IPS-11a (cell line): Measurements from ENCODE around the gene TSPAN32.
"Not testable (repeated sequence)": the region's sequence is repeated elsewhere in the genome, so short reads cannot be mapped to it uniquely, and the experiment has no call there.

Experiments used
- H3K4me3 ChIP-seq: one replicate; pipeline ENCODE4 v1.5.1; 2013; ENCODE audit warnings: low read depth, low read length, control low read depth

Gene TSPAN32

DNA sequence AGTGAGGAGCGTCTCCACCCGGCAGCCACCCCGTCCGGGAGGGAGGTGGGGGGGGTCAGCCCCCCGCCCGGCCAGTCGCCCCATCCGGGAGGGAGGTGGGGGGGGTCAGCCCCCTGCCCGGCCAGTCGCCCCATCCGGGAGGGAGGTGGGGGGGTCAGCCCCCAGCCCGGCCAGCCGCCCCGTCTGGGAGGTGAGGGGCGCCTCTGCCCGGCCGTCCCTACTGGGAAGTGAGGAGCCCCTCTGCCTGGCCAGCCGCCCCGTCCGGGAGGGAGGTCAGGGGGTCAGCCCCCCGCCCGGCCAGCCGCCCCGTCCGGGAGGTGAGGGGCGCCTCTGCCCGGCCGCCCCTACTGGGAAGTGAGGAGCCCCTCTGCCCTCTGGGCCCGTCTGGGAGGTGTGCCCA lies 30.8 kb downstream of the TSPAN32 start:
- H3K4me3 ChIP-seq = not testable (repeated sequence)

DNA sequence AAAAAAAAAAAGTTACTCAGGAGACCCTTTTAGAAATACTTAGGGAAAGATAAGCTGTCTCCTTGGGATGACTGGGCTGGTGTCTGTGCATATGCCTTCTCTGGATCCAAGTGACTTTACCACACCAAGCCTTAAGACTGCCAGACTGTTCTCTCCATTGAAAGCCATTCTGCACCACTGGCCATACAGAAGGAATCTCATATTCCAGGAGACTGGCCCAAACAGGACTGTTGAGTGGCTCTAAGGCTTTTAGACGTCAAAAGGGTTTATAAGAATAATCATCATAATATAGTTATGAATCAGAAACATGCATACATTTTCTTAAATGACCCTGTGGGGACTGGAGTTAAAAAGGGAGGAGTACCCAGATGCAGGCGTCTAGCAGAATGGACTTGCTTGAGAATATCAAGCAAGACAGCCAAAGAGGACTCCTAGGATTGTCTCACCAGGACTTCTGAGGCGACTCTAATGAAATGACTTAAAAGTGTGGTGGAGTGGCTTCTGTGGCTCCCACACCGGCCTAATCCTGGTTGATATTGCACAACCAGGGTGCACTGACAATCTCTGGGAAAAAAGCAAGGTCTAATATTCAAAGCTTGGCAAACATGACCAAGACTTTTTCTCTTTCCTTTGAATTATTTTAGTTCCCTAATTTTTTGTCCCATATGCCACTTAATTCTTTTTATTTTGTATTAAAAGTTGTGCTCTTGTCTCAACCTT lies 31.8 kb downstream of the TSPAN32 start:
- H3K4me3 ChIP-seq = not testable (repeated sequence)

DNA sequence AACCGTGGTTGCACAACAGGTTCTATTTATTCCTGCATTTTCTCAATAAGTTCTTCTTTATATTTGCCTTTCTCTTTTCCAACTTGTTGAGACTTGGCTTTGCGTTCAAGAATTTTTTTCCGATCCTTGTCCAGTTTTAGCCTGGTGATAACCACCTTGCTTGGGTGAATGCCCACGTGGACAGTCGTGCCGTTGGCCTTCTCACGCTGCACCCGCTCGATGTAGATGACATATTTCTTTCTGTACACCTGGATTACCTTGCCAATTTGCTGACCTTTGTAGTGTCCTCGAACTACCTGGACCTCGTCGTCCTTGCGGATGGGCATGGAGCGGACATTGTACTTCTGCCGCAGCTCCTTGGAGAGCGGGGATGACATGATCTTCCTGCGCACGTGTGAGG lies 33.5 kb downstream of the TSPAN32 start:
- not testable (repeated sequence) for H3K4me3 ChIP-seq

DNA sequence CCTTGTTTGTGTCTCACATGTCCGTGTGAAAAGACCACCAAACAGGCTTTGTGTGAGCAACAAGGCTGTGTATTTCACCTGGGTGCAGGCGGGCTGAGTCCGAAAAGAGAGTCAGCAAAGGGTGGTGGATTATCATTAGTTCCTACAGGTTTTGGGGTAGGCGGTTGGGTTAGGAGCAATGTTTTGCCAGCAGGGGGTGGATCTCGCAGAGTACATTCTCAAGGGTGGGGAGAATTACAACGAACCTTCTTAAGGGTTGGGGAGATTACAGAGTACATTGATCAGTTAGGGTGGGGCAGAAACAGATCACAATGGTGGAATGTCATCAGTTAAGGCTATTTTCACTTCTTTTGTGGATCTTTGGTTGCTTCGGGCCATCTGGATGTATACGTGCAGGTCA lies 36.9 kb downstream of the TSPAN32 start:
- H3K4me3 ChIP-seq = not testable (repeated sequence)

DNA sequence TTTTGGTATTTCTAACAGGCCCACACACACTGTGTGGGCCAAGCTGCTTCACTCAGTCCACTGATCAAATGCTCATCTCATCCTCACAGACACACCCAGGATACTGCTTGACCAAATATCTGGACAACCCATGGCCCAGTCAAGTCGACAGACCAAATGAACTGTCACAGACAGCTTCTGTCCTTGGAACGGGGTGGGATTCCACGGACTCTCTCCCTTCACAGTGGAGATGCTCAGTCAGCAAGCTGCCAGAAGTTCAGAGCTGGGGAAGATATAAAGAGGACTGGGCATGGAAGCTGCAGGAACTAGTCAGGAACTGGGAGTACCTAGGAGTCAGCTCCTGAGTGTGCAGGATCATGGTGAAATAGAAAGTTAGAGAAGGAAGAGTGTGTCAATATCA lies 40.7 kb downstream of the TSPAN32 start:
- H3K4me3 ChIP-seq = no peak overlapping the region

DNA sequence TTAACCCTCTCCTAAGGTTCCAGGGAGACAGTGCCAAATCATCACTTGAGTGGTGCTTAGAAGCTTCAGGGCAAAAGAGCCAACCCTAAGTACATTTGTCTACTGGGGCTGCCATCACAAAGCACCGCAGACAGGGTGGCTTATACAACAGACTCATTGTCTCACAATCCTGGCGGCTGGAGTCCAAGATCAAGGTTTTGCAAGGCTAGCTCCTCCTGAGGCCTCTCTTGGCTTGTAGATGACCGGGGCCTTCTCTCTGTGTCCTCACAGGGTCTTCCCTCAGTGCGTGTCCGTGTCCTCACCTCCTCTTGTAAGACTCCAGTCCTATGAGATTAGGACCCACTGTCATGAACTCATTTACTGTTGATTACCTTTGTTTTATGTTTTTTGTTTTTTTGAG lies 41.2 kb downstream of the TSPAN32 start:
- no peak overlapping the region for H3K4me3 ChIP-seq

DNA sequence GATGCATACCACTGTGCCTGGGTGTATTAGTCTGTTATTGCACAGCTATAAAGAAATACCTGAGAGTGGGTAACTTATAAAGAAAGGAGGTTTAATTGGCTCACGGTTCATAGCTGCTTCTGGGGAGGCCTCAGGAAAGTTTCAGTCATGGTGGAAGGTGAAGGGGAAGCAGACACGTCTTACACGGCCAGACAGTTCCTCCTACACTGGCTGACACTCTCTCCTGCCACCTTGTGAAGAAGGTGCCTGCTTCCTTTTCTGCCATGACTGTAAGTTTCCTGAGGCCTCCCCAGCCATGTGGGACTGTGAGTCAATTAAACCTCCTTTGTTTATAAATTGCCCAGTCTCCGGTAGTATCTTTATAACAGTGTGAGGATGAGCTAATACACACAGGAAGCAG lies 41.7 kb downstream of the TSPAN32 start:
- no peak overlapping the region for H3K4me3 ChIP-seq

DNA sequence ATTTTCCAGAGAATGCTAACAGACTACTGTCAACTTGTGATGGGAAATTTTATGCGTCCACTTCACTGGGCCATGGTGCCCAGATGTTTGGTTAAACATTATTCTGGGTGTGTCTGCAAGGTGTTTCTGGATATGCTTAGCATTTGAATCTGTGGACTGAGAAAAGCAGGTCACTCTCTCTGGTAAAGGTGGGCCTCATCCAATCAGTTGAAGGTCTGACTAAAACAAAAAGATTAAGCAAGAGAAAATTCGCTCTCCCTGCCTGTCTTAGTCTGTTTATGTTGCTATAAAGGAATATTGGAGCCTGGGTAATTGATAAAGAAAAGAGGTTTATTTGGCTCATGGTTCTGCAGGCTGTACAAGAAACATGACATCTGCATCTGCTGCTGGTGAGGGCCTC lies 43.2 kb downstream of the TSPAN32 start:
- H3K4me3 ChIP-seq = no peak overlapping the region

DNA sequence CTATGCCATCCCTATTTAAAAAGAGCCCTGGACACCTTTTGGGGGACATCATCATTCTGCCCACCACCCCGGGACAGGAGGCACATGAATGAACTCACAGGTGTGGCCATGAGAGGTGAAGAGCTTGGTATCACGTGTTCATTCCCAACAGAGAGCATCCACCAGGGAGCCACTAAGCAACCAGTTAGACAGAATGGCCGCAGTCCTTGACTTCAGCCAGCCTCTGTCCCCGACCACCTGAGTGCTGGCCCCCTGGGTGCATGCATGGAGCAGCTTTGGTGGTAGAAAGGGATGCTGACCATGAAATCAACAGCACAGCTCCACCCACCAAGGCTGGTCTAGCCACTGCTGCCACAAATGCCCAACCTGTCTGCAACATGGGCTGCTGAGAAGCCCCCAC lies 44.2 kb downstream of the TSPAN32 start:
- H3K4me3 ChIP-seq = no peak overlapping the region

DNA sequence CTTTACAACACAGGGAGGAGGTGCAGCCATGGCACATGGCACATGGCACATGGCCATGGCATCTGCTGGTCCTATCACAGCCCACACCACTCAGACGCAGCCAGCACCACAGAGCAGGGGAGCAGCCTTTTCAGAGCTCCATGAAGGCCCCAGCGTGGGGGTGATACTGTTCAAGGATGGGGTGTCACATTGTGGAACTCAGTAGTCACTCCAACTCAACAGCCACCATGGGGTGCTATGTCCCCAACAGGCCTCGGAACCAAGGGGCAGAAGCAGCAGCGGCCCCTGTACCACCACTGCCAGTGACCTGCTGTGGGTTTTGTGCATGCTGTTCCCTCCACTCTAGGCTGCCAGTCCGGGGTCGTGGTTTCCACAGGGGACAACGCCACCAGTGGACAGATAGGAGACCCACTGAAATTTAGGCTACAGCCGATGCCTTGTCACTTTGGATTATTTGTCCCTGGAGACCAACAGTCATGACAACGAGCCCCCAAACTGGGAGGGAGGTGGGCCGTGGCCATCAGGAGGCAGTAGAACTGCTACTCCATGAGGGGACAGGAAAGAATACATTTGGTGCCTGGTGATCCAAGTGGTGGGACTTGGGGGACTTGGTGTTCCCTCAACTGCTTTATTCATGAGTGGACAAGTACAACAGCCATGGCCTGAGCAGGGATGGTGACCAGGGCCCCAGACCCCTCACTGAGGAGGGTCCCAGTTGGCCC lies 44.9 kb downstream of the TSPAN32 start:
- no peak overlapping the region for H3K4me3 ChIP-seq

DNA sequence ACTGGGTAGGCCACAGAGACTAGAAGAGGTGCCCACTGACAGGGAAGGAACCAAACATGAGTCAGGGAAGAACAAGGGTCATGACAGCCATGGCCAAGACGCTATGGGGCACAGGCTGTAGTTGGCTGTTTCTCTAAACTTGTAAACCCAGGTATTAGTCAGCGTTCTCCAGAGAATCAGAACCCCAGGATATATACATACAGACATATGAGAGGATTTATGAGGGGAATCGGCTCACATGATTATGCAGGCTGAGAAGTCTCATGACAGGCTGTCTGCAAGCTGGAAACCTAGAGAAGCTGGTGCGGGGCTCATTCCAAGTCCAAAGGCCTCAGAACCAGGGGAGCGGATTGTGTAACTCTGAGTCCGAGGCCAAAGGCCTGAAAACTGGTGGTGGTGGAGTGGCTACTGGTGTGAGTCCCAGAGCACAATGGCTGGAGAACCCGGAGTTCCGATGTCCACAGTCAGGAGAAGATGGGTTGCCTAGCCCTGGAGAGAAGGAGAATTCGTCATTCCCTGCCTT lies 45.6 kb downstream of the TSPAN32 start:
- no peak overlapping the region for H3K4me3 ChIP-seq

DNA sequence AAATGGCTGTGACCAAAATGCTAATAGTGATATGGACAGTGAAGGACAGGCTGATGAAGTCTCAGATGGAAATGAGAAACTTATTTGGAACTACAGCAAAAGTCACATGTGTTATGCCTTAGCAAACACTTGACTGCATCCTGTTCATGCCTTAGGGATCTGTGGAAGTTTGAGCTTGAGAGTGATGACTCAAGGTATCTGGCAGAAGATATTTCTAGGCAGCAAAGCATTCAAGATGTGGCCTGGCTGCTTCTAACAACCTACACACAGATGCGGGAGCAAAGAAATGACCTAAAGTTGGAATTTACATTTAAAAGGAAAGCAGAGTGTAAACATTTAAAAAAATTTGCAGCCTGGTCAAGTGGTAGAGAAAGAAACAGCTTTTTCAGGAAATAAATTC lies 47.2 kb downstream of the TSPAN32 start:
- no peak overlapping the region for H3K4me3 ChIP-seq

DNA sequence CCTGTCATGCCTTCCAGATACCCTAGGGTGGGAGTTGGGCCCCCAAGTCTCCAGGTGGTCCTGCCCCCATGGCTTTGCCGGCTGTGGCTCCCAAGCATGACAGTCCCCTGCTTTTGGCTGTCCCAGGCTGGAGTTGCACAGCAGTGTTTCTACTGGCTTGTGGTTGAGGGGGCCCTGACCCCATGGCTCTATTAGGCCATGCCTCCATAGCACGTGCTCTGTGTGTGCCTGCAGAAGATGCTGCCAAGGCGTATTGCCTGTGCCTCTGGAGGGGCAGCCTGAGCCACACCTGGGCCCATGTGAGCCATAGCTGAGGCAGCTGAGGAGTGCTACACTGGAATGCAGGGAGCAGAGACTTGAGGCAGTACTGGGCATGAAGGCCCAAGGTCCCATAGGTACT lies 49.9 kb downstream of the TSPAN32 start:
- H3K4me3 ChIP-seq = no peak overlapping the region

DNA sequence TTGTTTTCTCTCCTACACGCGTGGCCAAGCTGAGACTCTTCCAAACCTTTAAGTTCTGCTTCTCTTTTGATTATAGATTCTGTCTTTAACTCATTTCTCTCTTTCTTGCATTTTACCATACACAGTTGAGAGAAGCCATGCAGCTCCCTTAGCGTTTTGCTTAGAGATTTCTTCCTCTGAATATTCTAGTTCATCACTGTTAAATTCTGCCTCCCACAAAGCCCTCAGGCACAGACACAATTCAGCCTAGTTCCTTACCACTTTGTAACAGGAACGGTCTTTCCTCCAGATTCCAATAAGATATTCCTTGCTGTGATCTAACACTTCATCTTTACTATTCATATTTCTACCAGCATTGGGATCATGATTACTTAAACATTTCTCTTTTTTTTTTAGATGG lies 50.6 kb downstream of the TSPAN32 start:
- no peak overlapping the region for H3K4me3 ChIP-seq

DNA sequence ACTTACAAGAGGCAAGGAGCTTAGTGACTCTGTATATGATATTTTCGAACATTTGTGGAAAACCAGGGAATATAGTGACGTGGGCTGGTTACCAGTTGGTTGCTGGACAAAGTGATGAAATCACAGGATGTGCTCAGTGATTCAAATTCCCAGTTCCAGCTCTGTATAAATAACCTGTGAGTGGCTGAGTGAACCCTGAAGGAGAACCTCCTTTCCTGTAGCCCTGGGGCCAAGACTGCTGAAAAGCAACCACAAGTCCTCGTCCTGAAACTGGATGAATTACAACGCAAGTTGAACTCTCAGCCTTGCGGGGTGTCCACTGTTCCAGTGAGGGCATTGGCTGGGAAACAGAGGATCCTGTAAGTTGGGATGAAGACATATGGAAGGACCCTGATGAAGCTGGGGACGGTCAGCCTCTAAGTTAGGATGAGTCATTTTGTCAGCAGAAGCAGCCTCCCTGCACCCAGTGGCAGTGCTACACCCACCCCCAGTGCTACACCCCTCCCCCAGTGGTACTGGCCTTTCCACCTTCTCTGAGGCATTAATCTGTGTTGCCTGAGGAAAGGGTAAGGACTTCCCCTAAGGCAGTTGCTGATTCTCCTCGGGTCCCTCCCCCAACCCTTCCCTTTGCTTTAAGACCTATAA lies 53.3 kb downstream of the TSPAN32 start:
- no peak overlapping the region for H3K4me3 ChIP-seq

DNA sequence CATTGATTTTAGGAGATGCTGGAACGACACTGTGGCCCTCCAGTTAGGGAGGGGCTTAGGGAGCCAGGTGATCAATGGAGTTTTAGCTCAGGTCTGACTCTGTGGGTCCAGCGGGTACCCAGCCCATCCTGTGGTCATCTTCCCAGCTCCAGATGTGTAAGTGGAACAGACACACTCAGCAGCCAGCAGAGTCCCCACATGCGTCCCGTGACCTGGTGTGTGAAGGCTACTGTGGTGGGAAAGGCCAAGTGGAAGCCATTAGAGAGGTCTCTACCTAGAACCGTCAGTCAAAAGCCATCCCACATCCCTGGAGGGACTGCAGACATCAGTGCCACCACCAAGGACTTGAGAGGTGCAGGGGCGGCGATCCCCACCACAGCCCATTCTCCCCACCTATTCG lies 55.4 kb downstream of the TSPAN32 start:
- H3K4me3 ChIP-seq = no peak overlapping the region

DNA sequence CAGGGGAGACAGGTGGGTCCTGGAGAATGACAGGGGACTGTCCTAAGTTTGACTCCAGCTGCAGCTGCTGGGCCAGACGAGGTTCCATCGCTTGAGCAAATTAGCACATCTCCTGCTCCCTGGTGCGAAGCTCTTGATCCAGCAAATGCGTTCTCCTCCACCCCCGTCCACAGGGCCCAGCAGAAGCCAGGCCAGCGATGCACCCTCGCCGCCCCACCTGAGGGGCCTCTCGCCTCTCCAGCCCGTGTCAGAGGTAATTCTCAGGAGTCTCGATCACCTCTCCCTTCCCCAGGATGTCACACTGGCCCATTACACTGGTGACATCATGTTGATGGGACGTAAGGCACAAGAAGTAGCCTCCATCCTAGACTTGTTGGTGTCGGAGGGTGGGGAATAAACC lies 55.8 kb downstream of the TSPAN32 start:
- H3K4me3 ChIP-seq = not testable (repeated sequence)

DNA sequence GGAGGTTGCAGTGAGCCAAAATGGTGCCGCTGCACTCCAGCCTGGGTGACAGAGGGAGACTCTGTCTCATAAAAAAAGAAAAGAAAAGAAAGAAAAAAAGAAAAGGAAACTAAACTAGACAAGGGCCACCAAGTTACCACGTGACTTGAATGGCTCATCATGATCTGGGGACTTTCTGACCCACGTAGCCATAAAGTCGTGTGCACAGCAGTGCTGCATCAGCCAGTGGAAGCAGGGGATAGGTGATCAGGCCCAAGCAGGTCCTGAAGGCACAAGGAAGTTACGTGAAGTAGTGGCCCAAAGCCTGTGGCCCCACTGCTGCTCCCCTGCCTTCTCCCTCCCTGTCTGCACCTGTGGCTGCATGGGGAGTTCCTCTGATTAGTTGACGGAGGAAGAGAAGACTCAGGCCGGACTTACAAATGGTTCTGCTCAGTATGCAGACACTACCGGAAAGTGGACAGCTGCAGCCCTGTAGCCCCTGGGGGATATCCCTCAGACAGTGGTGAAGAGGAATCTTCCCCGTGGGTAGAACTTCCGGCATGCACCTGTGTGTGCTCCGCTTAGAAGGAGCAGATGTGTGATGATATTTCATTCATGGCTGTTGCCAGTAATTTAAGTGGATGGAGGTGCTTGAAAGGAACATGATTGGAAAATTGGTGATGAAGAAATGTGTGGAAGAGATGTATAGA lies 57.1 kb downstream of the TSPAN32 start:
- no peak overlapping the region for H3K4me3 ChIP-seq

DNA sequence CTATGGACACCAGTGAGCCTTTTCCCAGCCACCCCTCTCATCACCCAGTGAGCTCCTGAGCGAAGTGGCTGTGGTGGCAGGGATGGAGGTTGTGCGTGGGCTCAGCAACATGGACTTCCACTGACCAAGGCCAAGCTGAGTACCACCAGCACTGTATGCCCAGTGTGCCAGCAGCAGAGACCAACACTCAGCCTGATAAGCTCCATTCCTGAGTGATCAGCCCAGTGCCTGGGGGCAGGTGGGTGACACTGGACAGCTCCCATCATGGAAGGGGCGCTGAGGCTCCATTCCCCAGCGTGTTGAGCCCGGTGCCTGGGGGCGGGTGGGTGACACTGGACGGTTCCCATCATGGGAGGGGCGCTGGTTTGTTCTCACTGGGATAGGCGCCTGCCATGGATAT lies 57.7 kb downstream of the TSPAN32 start:
- H3K4me3 ChIP-seq = no peak overlapping the region

DNA sequence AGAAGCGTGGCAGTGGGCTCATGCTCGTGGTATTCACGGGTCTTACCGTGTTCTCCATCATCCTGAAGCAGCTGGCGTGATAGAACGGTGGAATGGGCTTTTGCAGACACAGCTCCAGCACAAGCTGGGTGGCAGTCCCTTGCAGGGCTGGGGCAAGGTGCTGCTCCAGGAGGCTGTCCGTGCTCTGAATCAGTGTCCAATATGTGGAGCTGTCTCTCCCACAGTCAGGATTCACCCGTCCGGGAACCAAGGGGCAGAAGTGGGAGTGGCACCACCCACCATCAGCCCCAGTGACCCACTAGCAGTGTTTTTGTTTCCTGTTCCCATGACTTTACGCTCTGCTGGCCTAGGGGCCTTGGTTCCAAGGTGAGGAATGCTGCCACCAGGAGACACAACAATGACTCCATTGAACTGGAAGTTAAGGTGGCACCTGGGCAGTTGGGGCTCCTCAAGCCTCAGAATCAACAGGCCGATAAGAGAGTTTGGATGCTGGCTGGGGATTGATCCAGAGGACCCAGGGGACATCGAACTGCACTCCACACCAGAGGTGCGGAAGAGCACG lies 58.3 kb downstream of the TSPAN32 start:
- H3K4me3 ChIP-seq = no peak overlapping the region

DNA sequence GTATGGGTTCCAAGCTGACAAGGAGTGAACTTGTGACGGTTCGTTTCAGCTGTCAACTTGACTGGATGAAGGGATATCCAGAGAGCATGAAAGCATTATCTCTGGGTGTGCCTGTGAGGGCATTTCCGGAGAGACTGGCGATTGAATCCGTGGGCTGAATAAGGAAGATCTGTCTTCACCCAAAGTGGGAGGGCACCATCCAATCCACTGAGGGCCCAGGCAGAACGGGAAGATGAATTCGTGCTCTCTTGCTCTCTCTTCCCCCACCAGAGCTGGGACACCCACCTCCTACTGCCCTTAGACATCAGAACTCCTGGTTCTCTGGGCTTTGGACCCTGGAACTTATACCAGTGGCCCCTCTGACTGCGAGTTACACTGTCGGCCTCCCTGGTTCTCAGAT lies 59.8 kb downstream of the TSPAN32 start:
- no peak overlapping the region for H3K4me3 ChIP-seq
